GM21526 (cell line): ENCODE data around the gene CBFB.
"Not testable (repeated sequence)": the region's sequence is repeated elsewhere in the genome, so short reads cannot be mapped to it uniquely, and the experiment has no call there.

ENCODE experiments used
- ATAC-seq: cut with Tn5 transposase; IDR thresholded peaks from one replicate; pipeline ENCODE4 v1.9.1; 2021; ENCODE audit warnings: moderate library complexity; ENCODE audit not compliant: unreplicated experiment, low FRiP score

The CBFB gene

GRCh38 chr16:67117716-67118115, 88.8 kb downstream of the CBFB start:
- ATAC-seq = no peak

- no peak for ATAC-seq
Measured at GRCh38 chr16:67120025-67120424, 91.1 kb downstream of the CBFB start.

GRCh38 chr16:67122799-67123198, 93.8 kb downstream of the CBFB start:
- not testable (repeated sequence) for ATAC-seq

GRCh38 chr16:67128417-67128816, 99.5 kb downstream of the CBFB start:
- no peak for ATAC-seq

- ATAC-seq = no peak
Measured at GRCh38 chr16:67128887-67129286, 99.9 kb downstream of the CBFB start.

GRCh38 chr16:67129422-67129821, 100.5 kb downstream of the CBFB start:
- ATAC-seq = no peak

- ATAC-seq = no peak
Measured at GRCh38 chr16:67137605-67138004, 108.7 kb downstream of the CBFB start.

GRCh38 chr16:67141391-67141790, 112.4 kb downstream of the CBFB start:
- no peak for ATAC-seq

GRCh38 chr16:67142342-67142741, 113.4 kb downstream of the CBFB start:
- no peak for ATAC-seq

- ATAC-seq = no peak
Measured at GRCh38 chr16:67144943-67145342, 116.0 kb downstream of the CBFB start.

GRCh38 chr16:67145746-67146145, 116.8 kb downstream of the CBFB start:
- no peak for ATAC-seq

GRCh38 chr16:67146523-67147357, 117.8 kb downstream of the CBFB start:
- ATAC-seq = no peak

- no peak for ATAC-seq
Measured at GRCh38 chr16:67147437-67148140, 118.6 kb downstream of the CBFB start.

GRCh38 chr16:67148221-67148620, 119.3 kb downstream of the CBFB start:
- no peak for ATAC-seq

- no peak for ATAC-seq
Measured at GRCh38 chr16:67148656-67149275, 119.8 kb downstream of the CBFB start.

GRCh38 chr16:67149276-67150046, 120.5 kb downstream of the CBFB start:
- ATAC-seq = no peak

GRCh38 chr16:67150047-67150832, 121.3 kb downstream of the CBFB start:
- ATAC-seq = no peak
